Mucosa of stomach (tissue), 1 donor: ENCODE results near the gene CFAP221.

Experiments
- H3K27me3 ChIP-seq: one replicate; pipeline ENCODE4 v1.7.0; 2013; ENCODE audit warnings: mild to moderate bottlenecking, low read length; ENCODE audit not compliant: control insufficient read depth, insufficient read depth
- H3K36me3 ChIP-seq: one replicate; pipeline ENCODE4 v1.7.0; 2013; ENCODE audit warnings: low read length; ENCODE audit not compliant: control insufficient read depth, insufficient read depth
- H3K4me1 ChIP-seq: one replicate; pipeline ENCODE4 v1.7.0; 2013; ENCODE audit warnings: mild to moderate bottlenecking, low read length; ENCODE audit not compliant: control insufficient read depth, insufficient read depth
- H3K4me3 ChIP-seq: one replicate; pipeline ENCODE4 v1.7.0; 2013; ENCODE audit warnings: low read length
- H3K9ac ChIP-seq: one replicate; pipeline ENCODE4 v1.7.0; 2013; ENCODE audit warnings: mild to moderate bottlenecking, low read length, moderate library complexity
- H3K9me3 ChIP-seq: one replicate; pipeline ENCODE4 v1.7.0; 2013; ENCODE audit warnings: mild to moderate bottlenecking, low read length, moderate library complexity; ENCODE audit not compliant: control insufficient read depth
- donor health status: Pancreatic carcinoma.

The CFAP221 gene

GRCh38 chr2:119701352-119701751 is 157.1 kb downstream of the CFAP221 start:
- Histone ChIP-seq H3K4me3 (no peak overlapping the region), H3K9me3 (no peaks in the 10 kb centered on the region), H3K36me3 (no peaks in the 10 kb centered on the region), H3K9ac (no peak overlapping the region), H3K4me1 (peaks cover 10% of the 10 kb centered on the region), H3K27me3 (no peaks in the 10 kb centered on the region)

- Histone ChIP-seq H3K27me3 (no peaks in the 10 kb centered on the region), H3K36me3 (no peaks in the 10 kb centered on the region), H3K9ac (no peak overlapping the region), H3K4me1 (peaks cover 10% of the 10 kb centered on the region), H3K4me3 (no peak overlapping the region), H3K9me3 (no peaks in the 10 kb centered on the region)
Measured at GRCh38 chr2:119702203-119702917, 158.1 kb downstream of the CFAP221 start.

- Histone ChIP-seq H3K27me3 (no peaks in the 10 kb centered on the region), H3K36me3 (no peaks in the 10 kb centered on the region), H3K9me3 (no peaks in the 10 kb centered on the region), H3K4me3 (no peak overlapping the region), H3K4me1 (peaks cover 4% of the 10 kb centered on the region), H3K9ac (no peak overlapping the region)
Measured at GRCh38 chr2:119702918-119703401, 158.7 kb downstream of the CFAP221 start.

GRCh38 chr2:119703526-119703925 is 159.3 kb downstream of the CFAP221 start:
- Histone ChIP-seq H3K4me1 (no peaks in the 10 kb centered on the region), H3K27me3 (no peaks in the 10 kb centered on the region), H3K9ac (no peak overlapping the region), H3K9me3 (no peaks in the 10 kb centered on the region), H3K36me3 (no peaks in the 10 kb centered on the region), H3K4me3 (no peak overlapping the region)

- no peak overlapping the region for H3K9ac ChIP-seq
- H3K36me3 ChIP-seq, result no peaks in the 10 kb centered on the region
- H3K4me3 ChIP-seq, result no peak overlapping the region
- H3K27me3 ChIP-seq, result no peaks in the 10 kb centered on the region
- no peaks in the 10 kb centered on the region for H3K4me1 ChIP-seq
- H3K9me3 ChIP-seq, result no peaks in the 10 kb centered on the region
Measured at GRCh38 chr2:119704670-119705120, 160.4 kb downstream of the CFAP221 start.

- Histone ChIP-seq H3K9me3 (no peaks in the 10 kb centered on the region), H3K9ac (no peak overlapping the region), H3K4me3 (no peak overlapping the region), H3K27me3 (no peaks in the 10 kb centered on the region), H3K36me3 (no peaks in the 10 kb centered on the region), H3K4me1 (no peaks in the 10 kb centered on the region)
Measured at GRCh38 chr2:119706221-119706620, 162.0 kb downstream of the CFAP221 start.
